ENCODE results near the gene ALAD.
"Not testable (repeated sequence)": the region's sequence is repeated elsewhere in the genome, so short reads cannot be mapped to it uniquely, and the experiment has no call there.

ALAD gene

DNA sequence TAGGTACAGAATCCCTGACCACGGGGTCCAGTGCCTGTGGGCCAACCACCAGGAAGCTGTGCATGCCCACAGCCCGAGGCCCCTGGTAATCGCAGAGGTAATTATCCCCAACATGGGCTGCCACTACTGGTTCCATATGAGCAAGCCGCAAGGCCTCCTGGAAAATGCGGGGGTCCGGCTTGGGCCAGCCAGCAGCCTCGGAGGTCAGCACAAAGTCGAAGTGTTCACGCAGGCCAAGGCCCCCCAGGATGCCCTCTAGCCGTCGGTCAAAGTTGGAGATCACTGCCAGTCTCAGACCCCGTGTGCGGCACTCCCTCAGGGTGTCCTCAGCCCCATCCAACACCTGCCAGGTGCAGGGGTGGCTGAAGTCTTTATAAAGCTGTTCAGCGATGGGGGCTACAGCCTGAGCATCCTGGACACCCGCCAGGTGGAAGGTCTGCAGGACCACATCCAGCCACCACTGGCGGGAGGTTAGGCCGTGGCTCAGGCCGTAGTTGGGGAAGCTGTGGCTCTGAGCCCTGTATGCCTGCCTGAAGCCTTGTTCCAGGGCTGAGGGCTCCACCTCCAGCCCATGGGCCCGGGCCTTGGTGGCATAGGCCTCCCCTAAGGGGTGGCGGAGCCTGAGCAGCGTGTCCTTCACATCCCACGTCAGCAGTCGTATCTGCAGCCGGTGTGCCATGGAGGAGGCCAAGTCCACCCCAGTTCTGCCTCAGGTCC lies 27.2 kb downstream of the ALAD start:
- no peak for DNase-seq (ENCODE audit: low read depth in 2 of 2)

DNA sequence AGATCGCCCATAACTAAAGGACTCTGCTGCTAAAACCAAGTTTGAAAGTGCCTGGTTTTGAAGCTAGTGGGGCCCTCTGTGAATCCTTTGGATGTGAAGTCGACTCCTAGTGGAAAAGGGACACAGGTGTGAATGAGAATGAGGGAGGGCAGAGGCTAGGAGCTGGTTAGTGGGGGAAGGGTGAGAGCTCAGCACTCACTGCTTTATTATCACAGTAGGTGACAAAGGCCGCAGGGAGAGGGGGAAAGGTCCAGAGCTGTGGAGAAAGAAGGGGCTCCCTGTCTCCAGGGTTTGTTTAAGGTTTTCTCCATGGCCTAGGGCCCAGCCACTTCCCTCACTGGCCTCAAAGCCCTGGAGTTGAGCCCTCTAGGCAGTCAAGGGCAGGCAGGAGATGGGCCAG lies 27.8 kb downstream of the ALAD start:
- no peak for DNase-seq (ENCODE audit: low read depth in 2 of 2)

DNA sequence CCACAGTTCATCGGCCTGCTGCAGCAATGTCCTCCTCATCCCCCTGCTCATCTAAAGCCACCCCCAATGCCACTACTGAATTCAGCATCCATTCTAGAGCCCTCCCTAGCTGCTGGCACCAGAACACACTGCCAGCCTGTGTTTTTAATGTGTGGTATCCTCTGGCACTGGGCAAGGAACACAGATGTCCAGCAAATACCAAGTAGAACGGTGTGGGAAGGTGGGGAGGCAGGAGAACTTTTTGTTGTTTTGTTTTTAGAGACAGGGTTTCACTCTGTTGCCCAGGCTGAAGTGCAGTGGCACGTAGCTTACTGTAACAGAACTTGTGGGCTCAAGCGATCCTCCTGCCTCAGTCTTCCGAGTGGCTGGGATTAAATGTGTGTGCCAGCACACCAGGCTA lies 29.0 kb downstream of the ALAD start:
- no peak for DNase-seq (ENCODE audit: low read depth in 2 of 2)

DNA sequence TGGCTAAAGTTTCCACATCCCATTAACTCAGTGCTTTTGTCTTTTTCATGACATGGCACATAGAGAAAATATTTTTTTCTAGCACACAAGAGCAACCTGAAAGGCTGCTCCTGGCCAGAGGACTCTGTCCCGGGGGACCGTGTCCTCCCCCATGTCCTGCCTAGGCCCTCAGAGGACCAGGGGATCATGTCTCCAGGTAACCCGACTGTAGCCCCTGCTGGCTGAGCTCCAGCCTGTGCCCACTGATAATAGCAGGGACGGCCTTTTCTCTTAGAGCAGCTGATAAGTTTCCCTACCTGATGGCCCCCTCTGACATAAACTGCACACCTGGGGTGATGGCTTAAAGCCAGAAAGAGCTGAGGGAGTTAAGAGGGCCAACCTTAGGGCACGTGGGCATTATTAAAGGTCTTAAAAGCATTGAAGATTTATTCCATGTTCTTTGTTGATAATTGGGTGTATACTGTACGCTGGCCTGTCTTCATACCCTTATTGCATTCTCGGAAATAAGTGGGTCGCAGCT lies 30.2 kb downstream of the ALAD start:
- no peak for DNase-seq (ENCODE audit: low read depth in 2 of 2)

DNA sequence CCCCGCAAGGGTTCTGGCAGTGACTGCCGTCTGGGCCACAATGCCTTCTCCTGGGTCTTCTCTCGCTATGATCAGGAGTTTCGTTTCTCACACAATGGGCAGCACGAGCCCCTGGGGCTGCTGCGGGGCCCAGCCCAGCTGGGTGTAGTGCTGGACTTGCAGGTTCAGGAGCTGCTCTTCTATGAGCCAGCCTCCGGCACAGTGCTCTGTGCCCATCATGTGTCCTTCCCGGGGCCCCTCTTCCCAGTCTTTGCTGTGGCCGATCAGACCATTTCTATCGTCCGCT lies 31.3 kb downstream of the ALAD start:
- DNase-seq (ENCODE audit: low read depth in 2 of 2), result no peak

DNA sequence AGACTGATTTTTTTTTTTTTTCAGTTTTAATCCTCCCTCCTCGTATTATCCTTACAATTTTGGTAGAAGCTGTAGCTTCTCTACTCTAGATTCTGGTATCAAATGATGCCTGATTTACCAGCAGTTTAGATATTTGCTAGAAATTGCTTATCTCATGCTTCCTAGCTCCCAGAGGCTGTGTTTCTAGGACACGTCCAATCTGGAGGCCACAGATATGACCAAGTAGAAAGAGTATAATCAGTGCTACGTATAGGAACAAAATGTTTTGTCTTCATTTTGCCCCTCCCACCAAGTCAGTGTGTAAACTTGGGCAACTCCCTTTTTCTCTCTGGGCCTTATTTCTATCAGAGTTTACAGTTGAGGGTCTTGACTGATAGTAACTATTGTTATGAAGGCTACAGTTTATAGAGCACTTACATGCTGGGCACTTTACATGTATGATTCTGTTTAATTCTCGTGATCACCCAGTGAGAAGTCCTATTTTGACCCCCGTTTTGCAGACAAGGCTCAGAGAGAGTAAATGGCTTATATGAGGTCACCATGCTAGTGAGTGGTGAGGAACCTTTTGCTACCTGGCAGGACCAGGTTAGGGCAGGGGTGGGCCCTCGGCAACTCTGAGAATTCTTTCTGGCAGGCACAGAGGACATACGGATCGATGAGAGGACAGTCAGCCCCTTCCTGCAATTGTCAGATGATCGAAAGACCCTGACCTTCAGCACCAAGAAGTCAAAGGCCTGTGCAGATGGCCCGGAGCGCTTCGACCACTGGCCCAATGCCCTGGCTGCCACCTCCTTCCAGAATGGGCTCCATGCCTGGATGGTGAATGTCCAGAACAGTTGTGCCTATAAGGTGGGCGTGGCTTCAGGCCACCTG lies 31.9 kb downstream of the ALAD start:
- DNase-seq (ENCODE audit: low read depth in 2 of 2), result no peak

DNA sequence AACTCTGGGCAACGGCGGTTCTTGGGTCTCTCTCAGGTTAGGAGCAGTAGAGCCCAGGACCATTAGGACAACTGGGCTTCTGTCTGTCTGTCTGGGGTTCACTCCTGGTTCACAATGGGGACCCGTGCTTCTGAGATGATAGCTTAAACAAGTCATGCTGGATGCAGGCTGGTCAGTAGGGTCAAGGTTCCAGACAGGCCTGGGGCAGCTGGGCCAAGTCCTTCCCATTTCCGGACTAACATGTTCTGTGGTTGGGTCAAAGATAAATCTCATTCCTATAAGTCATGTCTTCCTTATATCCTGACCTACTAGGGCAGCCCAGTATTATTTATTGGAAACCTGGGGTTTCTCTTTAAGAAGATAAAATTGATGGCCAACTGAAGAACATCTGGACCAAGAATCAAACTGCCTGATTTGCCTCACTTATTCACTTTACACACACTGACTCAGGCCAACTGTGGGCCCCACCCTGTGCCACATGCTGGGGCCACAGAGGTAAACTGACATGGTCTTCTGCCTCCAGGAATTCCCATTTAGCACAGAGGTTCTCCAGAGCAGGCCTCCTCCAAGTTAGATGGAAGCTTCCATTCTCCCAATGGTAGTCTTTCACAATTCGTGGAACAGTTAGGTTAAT lies 32.6 kb downstream of the ALAD start:
- DNase-seq (ENCODE audit: low read depth in 2 of 2), result no peak

DNA sequence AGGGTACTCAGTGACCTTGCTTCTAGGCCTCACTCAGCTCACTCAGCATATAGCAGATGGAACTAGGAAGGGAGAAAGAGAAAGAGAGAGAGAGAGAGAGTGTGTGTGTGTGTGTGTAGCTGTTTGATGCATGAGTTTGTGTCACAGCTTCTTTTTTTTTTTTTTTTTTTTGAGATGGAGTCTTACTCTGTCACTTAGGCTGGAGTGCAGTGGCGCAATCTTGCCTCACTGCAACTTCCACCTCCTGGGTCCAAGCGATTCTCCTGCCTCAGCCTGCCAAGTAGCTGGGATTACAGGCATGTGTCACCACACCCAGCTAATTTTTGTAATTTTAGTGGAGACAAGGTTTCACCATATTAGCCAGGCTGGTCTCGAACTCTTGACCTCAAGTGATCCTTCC lies 35.4 kb downstream of the ALAD start:
- not testable (repeated sequence) for DNase-seq (ENCODE audit: low read depth in 2 of 2)

DNA sequence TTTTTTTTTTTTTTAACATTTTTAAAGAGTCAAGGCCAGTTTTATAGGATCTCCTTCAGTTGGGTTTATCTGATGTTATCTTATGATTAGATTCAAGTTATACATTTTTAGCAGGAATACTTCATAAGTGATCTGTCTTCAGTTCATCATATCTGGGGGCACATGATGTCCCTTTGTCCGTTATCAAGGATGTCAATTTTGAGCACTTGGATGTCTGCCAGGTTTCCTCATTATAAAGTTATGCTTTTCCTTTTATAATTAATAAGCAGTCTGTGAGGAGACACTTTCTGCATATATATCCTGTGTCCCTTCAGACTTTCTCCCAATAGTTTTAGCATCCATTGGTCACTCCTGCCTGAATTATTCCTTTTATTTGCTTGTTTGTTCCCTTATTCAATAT lies 36.1 kb downstream of the ALAD start:
- DNase-seq (ENCODE audit: low read depth in 2 of 2), result no peak

DNA sequence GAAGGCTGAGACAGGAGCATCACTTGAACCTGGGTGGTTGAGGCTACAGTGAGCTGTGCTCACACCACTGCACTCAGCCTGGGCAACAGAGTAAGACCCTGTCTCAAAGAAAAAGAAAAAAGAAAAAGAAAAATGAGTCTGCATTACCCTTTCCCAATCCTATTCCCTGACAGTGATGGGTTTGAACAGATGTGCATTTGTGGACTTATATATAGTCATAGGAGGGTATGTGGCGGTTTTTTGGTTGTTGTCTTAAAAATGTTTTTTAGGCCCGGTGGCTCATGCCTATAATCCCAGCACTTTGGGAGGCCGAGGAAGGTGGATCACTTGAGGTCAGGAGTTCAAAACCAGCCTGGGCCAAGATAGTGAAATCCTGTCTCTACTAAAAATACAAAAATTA lies 37.7 kb downstream of the ALAD start:
- no peak for DNase-seq (ENCODE audit: low read depth in 2 of 2)

DNA sequence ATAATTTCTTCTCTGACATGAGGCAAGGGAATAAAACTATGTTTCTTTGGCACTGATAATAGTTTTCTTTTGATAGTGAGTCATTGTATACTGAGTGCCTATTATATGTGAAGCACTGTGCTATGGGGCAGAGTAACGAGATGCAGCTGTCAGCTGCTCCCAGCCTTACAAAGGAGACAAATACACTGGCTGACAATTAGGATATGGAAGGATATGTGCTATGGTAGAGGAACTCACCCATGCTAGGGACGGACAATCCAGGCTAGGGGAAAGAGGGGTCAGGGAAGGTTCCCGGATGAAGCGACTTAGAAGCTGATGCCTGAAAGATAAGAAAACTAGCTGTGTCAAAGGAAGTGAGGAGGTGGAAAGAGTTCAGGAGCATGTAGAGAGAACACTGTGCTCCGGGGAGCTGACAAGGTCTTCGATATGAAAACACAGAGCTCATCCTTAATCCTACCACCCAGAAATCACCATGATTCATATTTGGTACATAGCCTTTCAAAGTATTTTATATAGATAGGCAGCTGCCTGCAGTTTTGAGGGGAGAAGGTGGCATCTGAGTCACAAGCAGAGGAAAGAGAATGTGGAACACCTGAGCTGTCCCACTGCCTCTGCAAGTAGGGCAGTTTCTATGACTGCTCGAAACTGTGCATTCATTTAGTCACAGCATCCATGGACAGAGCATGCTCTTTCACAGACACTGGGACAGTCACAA lies 39.6 kb downstream of the ALAD start:
- DNase-seq (ENCODE audit: low read depth in 2 of 2), result no peak

DNA sequence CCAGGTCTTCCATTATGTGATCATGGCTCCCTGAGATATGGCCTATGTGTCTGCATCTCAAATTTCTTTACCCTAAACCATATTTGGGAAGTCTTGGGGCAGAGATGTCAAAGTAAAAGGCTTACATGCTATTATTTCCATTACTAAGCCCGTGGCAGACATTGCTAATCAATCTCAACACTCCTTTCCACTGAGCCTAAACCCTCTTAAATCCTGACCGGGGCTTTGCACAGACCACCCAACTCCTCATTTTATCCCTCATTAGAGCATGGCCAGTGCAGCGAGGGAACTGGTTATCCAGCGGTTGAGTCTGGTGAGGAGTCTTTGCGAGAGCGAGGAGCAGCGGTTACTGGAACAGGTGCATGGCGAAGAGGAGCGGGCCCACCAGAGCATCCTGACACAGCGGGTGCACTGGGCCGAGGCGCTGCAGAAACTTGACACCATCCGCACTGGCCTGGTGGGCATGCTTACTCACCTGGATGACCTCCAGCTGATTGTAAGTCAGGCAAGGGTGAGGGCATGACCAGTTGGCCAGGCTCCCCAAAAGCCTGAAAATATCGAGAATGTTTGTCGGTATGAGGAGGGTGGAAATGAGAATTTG lies 40.7 kb downstream of the ALAD start:
- no peak for DNase-seq (ENCODE audit: low read depth in 2 of 2)

DNA sequence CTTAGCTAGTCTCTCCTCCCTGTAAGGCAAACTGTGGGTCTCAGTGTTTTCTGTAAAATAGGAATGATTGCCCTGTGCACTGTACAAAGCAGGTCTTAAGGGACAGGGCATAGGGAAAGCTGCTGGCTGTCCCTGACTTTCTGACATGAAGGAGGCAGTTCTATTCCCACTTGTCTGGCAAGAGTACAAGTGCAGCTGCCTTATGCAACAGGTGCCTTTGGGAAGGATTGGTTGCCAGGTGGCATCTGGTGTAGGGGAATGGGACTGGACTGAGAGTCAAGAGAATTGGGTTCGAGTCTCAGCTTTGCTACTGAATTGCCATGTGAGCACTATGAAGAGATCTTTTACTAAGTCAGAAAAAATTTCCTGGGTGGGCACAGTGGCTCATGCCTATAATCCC lies 41.7 kb downstream of the ALAD start:
- DNase-seq (ENCODE audit: low read depth in 2 of 2), result no peak

DNA sequence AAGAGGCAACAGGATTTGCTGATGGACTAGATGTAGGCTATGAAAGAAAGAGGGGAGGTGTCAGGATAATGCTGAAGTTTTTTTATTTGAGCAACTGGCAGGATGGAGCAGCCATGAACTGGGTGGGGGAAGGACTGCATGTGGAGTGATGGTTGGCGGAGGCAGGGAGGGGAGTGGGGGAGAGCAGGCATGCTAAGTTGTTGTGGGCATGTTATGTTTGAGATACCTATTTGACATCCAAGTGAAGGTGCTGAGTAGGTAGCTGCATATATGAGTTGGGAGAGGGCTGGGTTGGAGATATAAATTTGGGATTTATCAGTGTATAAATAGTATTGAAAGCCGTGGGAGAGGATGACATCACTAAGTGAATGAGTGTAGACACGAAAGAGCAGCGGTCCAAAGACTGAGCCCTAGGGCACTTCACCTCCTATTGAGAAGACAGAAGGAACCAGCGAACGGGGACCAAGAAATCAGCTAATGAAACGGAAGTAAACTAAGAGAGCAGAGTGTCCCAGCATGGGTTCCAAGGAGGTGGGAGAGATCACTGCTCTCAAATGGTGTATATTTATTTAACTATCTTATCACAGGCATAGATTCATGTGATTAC lies 44.3 kb downstream of the ALAD start:
- DNase-seq (ENCODE audit: low read depth in 2 of 2), result no peak

DNA sequence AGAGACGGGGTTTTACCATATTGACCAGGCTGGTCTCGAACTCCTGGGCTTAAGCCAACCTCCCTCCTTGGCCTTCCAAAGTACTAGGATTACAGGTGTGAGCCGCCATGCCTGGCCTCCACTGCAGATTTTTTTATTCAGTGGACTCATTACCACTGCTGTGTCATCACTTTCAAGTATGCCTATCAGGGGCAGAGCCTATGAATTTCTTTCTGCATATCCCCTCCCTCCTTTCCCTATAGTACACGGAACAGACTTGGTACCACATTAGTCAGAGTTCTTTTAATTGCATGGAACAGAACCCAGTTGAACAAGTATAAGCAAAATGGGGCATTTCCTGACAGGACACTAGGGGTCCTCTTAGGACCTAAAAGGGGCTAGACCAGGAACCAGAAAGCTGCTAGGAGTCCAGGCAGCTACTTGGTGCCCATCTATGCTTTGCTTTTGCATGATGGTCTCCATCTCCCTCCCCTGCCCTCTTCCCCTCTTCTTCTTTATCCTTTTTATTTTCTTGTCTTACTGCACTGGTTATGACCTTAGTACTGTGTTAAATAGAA lies 46.0 kb downstream of the ALAD start:
- no peak for DNase-seq (ENCODE audit: low read depth in 2 of 2)

DNA sequence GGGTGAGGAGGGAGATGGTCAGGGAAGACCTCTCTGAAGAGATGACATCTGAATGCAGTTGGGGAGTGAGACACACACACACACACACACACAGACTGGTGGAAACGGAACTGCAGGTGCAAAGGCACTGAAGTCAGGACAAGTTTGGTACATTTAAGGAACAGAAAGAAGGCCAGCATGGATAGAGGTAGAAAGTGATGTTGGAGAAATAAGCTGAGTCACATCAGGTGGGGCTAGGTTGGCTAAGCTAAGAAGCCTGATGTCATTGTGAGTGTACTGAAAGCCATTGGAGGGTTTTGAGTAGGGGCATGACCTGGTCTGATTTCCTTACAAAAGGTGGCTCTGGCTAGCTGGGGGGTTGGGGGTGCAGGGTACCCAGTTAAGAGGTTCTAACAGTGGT lies 48.7 kb downstream of the ALAD start:
- DNase-seq (ENCODE audit: low read depth in 2 of 2), result no peak

DNA sequence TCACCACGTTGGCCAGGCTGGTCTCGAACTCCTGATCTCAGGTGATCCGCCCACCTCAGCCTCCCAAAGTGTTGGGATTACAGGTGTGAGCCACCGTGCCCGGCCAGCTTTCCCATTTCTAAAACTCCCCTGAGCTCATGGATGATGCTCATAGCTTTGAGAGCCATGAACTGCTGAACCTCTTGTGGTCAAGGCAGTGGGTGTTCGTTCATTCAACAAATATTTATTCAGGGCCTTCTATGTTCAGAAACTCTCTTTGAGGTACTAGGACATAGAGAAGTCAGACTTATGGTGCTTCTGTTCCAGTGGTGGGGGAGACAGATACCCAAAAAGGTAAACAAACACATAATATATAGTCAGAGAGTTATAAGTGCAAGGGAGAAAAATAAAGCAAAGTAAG lies 49.1 kb downstream of the ALAD start:
- no peak for DNase-seq (ENCODE audit: low read depth in 2 of 2)

DNA sequence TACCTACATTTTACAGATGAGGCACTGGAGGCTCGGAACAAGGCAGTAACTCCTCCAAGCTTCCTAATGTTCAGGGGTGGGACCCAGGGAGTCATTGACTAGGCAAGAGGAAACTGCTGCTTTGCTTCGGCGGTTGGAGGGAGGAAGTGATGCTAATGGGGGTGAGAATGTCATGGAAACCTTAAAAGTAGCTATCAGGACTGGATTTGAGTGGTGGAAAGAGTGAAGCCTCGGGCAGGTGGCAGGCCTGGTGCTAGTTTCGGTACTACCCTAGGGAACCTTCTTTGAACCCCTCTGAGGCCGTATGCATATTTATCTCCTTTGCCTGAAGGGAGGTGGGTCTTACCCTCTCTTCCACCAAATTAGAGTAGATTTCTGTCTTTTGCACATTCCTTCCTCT lies 50.1 kb downstream of the ALAD start:
- DNase-seq (ENCODE audit: low read depth in 2 of 2), result no peak

DNA sequence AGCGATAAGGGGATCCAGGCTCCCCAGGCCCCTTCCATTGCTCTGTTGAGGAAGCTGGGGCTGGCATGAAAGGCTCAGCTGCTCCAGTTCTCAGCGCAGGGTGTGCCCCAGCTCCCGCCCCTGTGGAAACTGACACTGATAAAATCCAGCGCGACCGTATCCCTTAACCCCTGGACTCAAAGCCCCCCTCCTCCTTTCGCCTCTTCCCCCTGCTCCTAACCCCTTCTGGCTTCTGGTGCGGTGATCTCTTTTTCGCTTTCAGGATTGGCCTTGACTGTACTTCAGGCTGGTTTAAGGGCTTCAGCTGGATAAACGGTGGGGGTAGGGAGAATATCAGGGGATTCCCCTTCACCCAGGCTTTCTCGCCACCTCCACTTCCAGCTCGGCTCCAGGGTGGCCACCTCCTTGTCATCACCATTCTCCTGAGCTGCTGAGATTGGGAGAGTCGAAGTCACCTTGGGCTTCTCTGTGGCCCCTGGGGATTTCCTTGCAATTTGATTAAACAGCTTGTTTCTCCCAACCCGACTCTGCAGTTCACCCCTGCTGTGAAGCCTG lies 50.9 kb downstream of the ALAD start:
- DNase-seq (ENCODE audit: low read depth in 2 of 2), result no peak

DNA sequence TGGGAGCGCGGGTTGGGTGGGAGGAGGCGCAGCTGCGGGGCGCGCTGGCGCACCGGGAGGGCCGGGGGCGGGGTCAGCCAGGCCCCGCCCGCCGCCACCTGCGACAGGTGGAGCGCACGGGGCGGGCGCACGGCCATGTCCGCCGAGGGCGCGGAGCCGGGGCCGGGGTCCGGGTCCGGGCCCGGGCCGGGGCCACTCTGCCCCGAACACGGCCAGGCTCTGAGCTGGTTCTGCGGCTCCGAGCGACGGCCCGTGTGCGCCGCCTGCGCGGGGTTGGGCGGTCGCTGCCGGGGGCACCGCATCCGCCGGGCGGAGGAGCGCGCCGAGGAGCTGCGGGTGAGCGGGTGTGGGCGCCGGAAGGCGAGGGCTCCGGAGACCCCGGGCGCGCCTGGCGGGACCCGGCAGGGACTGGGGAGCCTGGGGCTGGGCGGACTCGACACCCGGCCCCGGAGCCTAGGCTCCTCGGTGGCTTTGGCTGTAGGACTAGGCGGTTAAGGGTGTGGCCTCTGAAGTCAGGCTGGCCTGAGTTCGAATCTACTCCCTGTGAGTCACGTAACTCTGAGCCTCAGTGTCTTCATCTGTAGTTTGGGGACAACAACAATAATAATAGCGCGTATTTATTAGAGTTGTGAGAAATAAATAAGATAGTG lies 51.5 kb downstream of the ALAD start, which contains the start of gene BSPRY:
Gene BSPRY (plus strand): TSS at position 97 of the 650 bp plus-strand sequence. CDS start 39 bp downstream, at position 136.
- peak in 1 of 2 donors; percentile 18 for DNase-seq (ENCODE audit: low read depth in 2 of 2)

All from stimulated activated CD4-positive, alpha-beta T cell treated with anti-CD3 and anti-CD28 coated beads, Interleukin-1b, Interleukin-23, amount 100 ng/mL, for 4 hours (primary cell).